ENCODE data around the gene DLGAP4. TPM values are rescaled to one million over a fixed set of nuclear protein-coding genes. Genes with fewer than 3 reads are reported as not detected.

The DLGAP4 gene
- total RNA-seq, 1 experiment from 2014 or later: 59.9 TPM

DNA sequence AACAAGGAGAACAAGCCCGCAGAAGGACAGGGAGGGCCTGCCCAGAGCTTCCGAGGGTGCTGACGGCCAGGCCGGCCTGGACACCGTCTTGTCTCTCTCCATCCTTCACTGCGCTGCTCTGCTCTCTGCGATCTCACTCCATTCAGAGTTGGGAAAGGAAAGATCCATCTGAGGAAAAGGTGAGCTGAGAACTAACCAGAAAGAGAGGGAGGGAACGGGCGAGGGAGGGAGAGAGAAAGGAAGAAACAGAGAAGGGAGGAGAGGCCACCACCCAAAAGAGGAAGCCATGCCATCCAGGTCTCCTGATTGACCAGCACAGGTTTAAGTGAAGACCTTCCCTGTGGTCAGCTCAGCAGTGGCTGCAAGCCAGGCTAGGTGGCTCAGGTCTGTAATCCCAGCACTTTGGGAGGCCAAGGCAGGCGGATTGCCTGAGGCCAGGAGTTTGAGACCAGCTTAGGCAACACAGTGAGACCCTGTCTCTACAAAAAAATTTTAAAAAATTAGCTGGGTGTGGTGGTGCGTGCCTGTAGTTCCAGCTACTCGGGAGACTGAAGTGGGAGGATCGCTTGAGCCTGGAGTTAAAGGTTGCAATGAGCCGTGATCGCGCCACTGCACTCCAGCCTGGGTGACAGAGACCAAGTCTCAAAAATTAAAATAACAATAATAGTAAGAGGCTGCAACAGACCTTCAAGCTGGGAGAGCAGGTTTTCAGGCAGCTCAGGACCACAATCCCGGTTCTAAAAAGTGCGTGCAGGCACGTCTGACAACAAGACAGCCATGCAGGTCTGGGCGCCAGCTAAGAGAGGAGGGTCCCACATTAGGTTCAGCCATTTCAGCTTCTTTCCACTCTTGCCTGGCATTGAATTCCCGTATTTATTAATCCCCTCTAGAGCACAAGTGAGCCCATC is 34.2 kb upstream of the DLGAP4 start:
- TF ChIP-seq, protein P1, sequence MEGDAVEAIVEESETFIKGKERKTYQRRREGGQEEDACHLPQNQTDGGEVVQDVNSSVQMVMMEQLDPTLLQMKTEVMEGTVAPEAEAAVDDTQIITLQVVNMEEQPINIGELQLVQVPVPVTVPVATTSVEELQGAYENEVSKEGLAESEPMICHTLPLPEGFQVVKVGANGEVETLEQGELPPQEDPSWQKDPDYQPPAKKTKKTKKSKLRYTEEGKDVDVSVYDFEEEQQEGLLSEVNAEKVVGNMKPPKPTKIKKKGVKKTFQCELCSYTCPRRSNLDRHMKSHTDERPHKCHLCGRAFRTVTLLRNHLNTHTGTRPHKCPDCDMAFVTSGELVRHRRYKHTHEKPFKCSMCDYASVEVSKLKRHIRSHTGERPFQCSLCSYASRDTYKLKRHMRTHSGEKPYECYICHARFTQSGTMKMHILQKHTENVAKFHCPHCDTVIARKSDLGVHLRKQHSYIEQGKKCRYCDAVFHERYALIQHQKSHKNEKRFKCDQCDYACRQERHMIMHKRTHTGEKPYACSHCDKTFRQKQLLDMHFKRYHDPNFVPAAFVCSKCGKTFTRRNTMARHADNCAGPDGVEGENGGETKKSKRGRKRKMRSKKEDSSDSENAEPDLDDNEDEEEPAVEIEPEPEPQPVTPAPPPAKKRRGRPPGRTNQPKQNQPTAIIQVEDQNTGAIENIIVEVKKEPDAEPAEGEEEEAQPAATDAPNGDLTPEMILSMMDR (conservative IDR thresholded peaks at IDR 0.05; ENCODE audit: low read depth, low read length): no peak
- no peak for TF ChIP-seq EZH2 (IDR thresholded peaks at IDR 0.05; ENCODE audit: borderline replicate concordance, low read depth, low read length, poor library complexity, severe bottlenecking)
- CTCF ChIA-PET: interaction anchor here (0.6 to 3.3 kb wide), 2 partner anchors 69 to 128 kb away, joined by 3 to 15 read pairs; no protein-coding TSS in a partner anchor
- Histone ChIP-seq H3K36me3 (ENCODE audit: insufficient read depth, low read length, poor library complexity, severe bottlenecking) (no peaks in the 10 kb centered on the region), H3K9me3 (ENCODE audit: low read depth, low read length, poor library complexity, severe bottlenecking) (no peaks in the 10 kb centered on the region), H3K4me3 (ENCODE audit: low read depth, low read length, poor library complexity, severe bottlenecking) (no peak overlapping the region), H3K4me1 (ENCODE audit: insufficient read depth, low read length, poor library complexity, severe bottlenecking) (no peaks in the 10 kb centered on the region), H3K27me3 (replicated peaks; ENCODE audit: insufficient read depth, low read depth, low read length, poor library complexity) (no peaks in the 10 kb centered on the region), H3K27ac (ENCODE audit: low read depth, low read length, poor library complexity, severe bottlenecking) (no peak overlapping the region)
- intact Hi-C loops (cut with micrococcal nuclease; ENCODE audit: unreplicated experiment): loop anchor here (5.0 kb wide), 1 partner anchor 165 kb away; no protein-coding TSS in a partner anchor
- no TSS peak for BruUV-seq (replicated peaks)
- POLR2A ChIA-PET (ENCODE audit: low non-redundant PET): no interaction called here
- no peak for DNase-seq (ENCODE audit: low spot score)

GRCh38 chr20:36272547-36273220 is 33.5 kb upstream of the DLGAP4 start:
- CTCF ChIA-PET: interaction anchor here (1.0 to 3.3 kb wide), 2 partner anchors 127 to 167 kb away, joined by 7 to 15 read pairs; no protein-coding TSS in a partner anchor

More at GRCh38 chr20:36272547-36273220, 33.5 kb upstream of the DLGAP4 start:
- no peak for DNase-seq (ENCODE audit: low spot score)
- H3K4me1 ChIP-seq (ENCODE audit: insufficient read depth, low read length, poor library complexity, severe bottlenecking): no peaks in the 10 kb centered on the region
- no peak for TF ChIP-seq EZH2 (IDR thresholded peaks at IDR 0.05; ENCODE audit: borderline replicate concordance, low read depth, low read length, poor library complexity, severe bottlenecking)
- TF ChIP-seq, protein P1 (conservative IDR thresholded peaks at IDR 0.05; ENCODE audit: low read depth, low read length): no peak
- H3K9me3 ChIP-seq (ENCODE audit: low read depth, low read length, poor library complexity, severe bottlenecking): no peaks in the 10 kb centered on the region
- no peak overlapping the region for H3K4me3 ChIP-seq (ENCODE audit: low read depth, low read length, poor library complexity, severe bottlenecking)
- POLR2A ChIA-PET (ENCODE audit: low non-redundant PET): no interaction called here
- H3K27me3 ChIP-seq (replicated peaks; ENCODE audit: insufficient read depth, low read depth, low read length, poor library complexity): no peaks in the 10 kb centered on the region
- no peaks in the 10 kb centered on the region for H3K36me3 ChIP-seq (ENCODE audit: insufficient read depth, low read length, poor library complexity, severe bottlenecking)
- intact Hi-C loops (cut with micrococcal nuclease; ENCODE audit: unreplicated experiment): loop anchor here (5.0 kb wide), 1 partner anchor 165 kb away; no protein-coding TSS in a partner anchor
- H3K27ac ChIP-seq (ENCODE audit: low read depth, low read length, poor library complexity, severe bottlenecking): no peak overlapping the region
- no TSS peak for BruUV-seq (replicated peaks)

Data from A673 (cell line).